ENCODE measurements around the gene ATP2C2.
"Not testable (repeated sequence)": the region's sequence is repeated elsewhere in the genome, so short reads cannot be mapped to it uniquely, and the experiment has no call there.

The ATP2C2 gene

DNA sequence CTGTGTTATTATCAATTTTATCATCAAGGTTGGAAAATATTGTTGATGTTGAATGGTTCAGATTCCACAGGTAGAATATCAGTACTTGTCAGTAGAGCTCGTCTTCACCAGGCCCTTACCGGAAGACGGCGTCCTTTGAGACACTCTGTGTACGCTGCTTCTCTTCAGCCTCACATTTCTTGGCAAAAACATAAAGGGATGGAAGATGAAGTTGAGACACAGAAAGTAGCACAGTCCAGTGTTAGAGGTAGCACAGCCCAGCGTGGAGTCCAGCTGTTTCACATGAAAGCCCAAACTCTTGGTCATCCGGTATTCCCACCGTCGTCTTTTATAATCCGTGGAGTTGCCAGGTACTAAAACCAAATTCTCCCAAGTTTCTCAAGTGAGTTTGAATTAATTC lies 30.4 kb downstream of the ATP2C2 start:
- DNase-seq (ENCODE audit: low spot score) = no peak

DNA sequence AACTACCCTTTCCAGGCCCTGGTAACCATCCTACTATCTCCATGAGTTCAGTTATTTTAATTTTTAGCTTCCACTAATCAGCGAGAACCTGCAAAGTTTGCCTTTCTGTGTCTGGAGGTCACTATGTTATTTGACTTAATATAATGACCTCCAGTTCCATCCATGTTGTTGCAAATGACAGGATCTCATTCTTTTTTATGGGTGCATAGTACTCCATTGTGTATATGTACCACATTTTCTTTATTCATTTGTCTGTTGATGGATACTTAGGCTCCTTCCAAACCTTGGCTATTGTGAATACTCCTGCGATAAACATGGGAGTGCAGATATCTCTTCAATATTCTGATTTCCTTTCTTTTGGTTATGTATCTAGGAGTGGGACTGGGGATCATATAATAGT lies 31.6 kb downstream of the ATP2C2 start:
- DNase-seq (ENCODE audit: low spot score) = not testable (repeated sequence)

DNA sequence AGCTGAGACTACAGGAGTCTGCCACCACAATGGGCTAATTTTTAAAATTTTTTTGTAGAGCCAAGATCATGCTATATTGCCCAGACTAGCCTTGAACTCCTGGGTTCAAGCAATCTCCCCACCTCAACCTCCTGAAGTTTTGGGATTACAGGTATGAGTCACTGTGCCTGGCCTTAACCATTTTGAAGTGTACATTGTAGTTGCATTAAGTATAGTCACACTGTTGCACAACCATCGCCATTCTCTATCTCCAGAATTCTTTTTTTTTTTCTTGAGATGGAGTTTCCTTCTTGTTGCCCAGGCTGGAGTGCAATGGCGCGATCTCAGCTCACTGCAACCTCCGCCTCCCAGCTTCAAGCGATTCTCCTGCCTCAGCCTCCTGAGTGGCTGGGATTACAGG lies 35.1 kb downstream of the ATP2C2 start:
- not testable (repeated sequence) for DNase-seq (ENCODE audit: low spot score)

DNA sequence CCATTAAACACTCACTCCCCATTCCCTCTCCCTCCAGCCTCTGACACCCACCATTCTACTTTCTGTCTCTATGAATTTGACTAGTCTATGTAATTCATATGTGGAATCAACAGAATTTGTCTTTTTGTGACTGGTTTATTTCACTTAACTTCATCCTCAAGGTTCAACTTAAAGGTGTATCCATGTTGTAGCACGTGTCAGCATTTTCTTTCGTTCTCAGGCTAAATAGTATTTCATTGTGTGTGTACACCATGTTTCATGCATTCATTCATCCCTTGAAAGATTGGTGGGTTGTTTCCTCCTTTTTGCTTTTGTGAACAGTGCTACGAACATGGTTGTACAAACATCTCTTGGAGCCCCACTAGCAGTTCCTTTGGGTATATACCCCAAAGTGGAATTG lies 36.0 kb downstream of the ATP2C2 start:
- no peak for DNase-seq (ENCODE audit: low spot score)

DNA sequence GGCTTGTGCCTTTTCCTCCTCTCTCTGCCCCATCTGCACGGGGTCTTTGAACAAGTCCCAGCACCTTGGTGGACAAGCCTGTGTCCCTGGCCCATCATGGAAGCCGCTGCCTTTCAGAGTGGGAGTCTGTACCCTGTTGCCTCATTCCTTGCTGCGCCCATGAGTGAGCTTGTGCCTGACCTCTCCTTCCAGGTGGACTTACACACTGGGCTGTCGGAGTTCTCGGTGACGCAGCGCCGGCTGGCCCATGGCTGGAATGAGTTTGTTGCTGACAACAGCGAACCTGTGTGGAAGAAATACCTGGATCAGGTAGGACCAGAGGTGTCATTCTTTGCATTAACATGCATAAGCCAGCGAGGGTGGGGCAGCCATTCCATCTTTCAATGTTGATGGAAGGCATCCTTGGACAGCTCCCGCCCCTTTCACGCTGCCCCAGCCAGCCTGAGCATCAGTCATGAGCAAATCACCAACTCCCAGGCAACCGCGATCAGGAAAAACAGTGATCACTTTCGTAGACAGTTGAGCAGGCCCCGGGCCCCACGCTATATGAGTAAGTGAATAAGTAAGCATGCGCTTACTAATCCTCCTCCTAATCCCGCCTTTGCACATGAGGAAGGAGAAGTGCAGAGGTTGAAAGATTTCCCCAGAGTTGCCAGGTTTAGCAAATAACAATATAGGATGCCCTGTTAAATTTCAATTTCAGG lies 36.8 kb downstream of the ATP2C2 start:
- no peak for DNase-seq (ENCODE audit: low spot score)

DNA sequence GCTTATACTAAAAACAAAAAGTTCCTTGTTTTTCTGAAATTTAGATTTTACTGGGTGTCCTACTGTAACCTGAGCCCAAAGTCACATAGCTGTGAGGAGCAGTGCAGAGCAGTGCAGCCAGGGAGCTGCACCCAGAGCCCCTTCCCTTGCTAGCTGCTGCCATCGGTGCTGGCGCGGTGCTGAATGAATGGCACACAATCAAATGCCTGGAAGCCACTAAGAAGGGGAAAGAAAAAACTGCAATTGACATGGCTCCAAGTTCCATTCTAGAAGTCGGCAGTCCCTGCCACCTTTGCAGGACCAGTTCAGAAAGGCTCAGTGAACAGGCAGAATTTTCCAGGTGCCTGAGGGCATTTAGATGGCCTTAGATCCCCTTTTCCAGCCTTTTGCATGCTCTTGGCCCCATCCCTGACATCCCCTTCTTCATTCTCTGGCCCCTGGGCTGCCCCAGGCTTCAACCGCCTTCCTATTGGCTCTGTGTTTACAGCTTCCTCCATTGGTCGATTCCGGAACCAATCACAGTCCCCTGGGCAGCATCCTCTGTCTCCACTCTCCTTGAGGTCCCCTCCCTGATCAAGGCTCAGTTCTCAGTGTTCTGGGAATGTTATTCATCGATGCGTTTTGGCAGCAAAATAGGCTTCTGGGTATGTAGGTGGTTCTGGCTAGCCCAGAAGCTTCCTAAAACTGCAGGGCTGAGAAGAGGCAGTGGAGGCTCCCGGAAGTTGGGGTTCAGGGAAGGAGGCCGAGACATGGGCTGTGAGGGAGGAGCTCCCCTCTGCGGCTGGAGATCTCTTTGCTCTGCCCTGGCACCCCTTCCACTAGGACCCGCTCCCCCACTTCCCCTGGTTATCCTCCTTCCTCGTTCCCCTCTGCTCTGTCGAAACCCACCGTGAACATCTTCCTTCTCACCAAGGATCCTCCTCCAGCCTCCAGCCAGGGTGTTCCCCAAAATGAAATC lies 37.9 kb downstream of the ATP2C2 start:
- no peak for DNase-seq (ENCODE audit: low spot score)

DNA sequence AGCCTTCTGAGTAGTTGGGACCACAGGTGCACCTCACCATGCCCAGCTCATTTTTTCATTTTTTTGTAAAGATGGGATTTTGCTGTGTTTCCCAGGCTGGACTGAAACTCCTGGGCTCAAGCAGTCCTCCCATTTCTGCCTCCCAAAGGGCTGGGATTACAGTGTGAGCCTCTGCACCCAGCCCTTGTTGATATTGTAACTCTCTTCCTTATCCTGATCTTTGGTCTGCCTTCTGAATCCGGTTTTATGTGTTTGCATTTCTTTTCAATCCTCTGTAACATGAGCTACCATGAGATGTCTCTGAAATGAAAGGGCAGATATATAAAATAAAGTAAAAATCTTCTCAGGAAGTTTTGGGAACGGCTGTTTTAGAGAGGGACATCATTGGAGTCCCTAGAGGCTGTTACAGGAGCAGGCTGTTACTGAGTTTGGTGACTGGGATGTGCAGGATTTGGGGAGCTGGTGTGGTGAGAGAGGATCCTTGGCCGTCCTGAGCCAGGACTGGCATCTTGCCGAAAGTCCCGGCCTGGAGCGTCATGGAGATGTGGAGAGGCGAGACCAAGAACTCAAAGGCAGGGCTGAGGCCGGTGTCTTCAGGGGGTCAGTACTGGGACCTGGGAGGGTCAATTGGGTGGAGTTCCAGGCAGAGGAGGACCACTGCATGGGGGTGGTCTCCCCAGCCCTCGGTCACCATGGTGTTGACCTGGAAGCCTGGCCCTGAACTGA lies 39.4 kb downstream of the ATP2C2 start:
- DNase-seq (ENCODE audit: low spot score) = no peak

DNA sequence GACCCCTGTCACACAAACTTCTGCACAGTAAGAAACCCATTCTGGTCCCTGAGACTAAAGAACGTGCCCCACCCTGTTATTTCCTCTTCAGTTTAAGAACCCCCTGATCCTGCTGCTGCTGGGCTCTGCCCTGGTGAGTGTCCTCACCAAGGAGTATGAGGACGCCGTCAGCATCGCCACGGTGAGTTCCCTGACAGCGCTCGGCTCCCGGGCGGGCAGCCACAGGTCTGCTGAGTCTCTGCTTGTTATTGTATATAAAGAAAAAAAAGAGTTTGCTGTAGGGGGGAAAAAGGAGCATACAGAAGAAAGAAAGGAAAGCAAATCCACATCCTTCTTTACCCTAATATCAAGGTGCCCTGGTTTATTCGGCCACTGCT lies 40.0 kb downstream of the ATP2C2 start:
- DNase-seq (ENCODE audit: low spot score) = no peak

DNA sequence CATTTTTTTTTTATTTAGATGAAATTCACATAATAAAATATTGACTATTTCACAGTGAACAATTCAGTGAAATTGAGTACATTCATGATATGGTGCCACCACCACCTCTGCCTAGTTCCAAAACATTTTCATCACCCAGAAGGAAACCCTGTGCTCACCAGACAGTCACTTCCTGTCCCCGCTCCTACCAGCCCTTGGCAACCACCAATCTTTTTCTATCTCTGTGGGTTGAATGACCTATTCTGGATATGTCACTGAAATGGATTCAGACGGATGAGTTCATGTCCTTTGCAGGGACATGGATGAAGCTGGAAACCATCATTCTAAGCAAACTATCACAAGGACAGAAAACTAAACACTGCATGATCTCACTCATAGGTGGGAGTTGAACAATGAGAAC lies 40.5 kb downstream of the ATP2C2 start:
- DNase-seq (ENCODE audit: low spot score) = no peak

DNA sequence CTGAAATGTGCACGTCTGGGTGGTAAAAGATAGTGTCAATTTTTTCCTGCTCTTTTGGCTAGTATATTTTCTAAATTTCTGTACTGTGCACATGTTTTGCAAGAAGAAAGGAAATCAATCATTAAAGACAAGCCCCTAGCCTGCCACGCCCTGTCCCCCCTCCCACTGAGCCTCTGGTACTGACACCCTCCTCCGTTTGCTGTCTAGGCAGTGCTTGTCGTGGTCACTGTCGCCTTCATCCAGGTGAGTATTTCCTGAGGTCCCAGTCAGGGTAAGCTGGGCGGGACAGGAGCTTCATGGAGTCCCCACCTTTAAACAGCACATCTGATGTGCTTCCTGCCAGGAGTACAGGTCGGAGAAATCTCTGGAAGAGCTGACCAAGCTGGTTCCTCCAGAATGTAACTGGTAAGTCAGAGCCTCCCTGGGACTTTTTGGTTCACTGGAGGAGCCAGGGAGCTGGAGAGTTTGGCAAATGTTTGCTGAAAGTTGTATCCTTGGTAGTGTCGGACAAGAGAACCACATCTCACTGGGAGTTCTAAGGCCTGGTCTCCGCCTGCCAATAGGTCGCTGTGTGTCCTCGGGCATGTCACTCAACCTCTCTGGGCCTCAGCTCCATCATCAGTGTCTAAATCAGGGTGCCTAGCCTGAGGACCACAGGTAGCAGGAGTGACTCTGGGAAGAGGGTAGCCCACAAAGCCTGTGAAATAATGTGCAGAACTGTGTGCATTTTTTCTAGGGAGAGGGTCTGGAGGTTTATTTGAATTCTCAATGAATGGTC lies 42.2 kb downstream of the ATP2C2 start:
- no peak for DNase-seq (ENCODE audit: low spot score)

DNA sequence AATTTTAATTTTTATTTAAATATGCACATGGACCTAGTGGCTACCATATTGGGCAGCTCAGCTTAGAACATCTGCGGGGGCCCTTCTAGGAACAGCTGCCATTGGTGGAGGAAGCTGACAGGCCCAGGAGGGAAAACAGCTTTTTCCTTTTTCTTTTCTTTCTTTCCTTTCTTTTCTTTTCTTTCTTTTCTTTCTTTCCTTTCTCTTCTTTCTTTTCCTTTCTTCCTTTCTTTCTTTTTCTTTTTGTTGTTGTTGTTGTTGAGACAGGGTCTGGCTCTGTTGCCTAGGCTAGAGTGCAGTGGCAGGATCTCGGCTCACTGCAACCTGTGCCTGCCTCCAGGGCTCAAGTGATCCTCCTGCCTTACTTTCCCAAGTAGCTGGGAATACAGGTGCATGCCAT lies 43.4 kb downstream of the ATP2C2 start:
- DNase-seq (ENCODE audit: low spot score) = no peak

DNA sequence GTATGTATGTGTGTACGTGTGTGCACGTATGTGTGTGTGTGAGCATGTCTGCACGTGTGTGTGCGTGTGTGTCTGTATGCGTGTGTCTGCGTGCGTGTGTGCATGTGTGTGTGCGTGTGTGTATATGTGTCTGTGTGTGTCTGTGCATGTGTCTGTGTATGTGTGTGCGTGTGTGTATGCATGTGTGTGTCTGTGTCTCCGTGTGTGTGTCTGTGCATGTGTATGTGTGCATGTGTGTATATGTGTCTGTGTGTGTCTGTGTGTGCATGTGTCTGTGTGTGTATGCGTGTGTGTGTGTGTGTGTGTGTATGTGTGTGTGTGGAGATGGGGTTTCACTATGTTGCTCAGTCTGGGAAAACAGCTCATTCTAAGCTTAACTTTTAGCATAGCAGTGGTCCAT lies 43.9 kb downstream of the ATP2C2 start:
- DNase-seq (ENCODE audit: low spot score) = no peak

DNA sequence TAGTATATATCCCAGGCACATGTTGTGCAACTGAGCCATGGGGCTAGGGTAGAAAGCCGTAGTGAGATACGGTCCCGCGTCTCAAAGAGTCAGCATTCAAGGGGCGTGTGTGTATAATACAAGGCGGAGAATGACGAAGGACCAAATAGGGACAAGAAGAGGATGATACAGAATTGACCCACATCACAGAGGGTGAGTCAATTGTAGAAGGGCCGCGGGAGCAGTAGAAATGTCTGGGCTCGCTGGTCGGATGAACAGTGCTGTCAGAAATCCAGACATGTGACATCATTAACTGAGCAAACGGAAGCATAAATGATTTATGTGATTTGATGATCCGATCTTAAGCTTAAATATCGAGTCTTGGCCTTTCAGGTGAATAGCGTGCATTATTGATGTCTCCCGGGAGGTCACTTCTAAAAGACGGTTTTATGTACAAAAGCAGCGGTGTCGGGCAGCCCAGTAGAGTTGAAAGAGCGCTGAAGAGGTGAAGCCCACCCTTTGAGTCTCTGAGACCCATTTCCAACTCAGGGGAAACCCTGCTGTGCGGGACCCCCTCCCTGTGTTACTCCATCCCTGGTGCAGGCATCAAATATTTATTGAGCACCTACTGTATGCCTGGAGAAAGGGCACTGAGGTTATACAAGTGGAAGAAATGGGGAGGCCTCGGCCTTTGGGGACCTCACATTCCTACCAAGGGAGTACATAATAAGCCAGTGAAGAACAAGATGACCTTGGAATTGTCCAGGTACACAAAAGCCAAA lies 45.1 kb downstream of the ATP2C2 start:
- DNase-seq (ENCODE audit: low spot score) = no peak

DNA sequence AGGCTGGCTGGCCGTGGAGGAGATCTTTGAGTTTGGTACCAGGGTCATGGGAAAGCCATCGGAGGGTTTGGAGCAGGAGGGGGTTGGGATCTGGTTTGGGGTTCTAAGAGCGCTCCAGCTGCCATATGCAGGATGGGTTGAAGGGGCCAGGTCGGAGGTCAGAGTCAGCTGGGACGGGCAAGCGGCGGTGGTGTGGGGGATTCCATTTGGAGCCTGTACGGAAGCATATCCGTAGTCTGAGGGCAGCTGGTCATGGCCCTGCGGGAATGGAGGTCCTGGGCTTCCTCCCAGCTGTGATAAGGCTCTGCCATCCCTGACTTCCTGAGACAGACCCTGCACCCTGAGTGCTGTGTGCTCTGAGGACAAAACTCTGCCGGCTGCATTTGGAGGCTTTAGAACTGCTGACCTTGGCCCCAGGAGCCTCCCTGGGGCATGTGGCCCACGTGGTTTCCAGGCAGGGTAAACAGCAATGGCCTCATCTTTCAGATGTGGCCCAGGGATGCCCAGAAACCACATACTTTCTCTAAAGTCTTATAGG lies 46.5 kb downstream of the ATP2C2 start:
- no peak for DNase-seq (ENCODE audit: low spot score)

DNA sequence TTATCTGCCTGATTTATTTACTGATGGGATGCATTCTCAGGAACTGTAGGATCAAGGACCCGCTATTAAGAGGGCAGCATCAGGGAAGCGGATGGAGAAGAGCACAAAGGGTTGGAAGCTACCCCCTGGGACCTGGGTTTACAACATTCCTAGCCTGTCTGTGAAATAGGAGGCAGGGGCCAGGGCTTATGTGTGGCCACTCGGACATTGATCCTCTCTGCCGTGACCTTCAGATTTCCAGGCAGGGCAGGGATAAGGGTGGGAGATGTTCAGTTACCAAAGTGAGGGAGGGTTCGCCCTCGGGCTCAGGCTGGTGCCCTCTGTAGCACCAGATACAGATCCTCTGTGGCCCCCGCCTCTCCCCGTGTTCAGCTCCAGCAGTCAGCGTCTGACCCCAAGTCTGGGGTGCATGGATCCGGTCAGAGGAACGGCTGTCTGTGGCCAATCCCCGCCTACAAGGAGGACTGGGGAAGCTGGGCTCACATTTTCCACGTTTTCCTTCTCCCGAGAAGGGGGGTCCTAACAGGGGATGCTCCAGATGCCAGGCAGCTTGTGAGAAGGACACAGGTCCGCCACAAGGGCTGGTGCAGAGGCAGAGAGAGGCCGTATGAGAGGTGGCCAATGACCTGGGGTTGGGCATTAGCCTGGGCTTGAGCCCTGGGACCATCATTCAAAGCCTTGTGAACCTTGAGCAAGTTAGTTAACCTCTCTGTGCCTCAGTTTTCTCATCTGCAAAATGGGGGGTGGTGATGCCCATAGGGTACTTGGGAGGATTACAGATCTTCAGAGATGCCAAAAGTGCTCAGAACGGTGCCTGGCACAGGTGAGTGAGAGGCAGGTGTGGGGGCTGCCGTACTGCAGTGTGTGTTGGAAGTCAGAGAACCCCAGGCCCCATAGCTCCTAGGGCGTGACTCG lies 48.3 kb downstream of the ATP2C2 start:
- no peak for DNase-seq (ENCODE audit: low spot score)

DNA sequence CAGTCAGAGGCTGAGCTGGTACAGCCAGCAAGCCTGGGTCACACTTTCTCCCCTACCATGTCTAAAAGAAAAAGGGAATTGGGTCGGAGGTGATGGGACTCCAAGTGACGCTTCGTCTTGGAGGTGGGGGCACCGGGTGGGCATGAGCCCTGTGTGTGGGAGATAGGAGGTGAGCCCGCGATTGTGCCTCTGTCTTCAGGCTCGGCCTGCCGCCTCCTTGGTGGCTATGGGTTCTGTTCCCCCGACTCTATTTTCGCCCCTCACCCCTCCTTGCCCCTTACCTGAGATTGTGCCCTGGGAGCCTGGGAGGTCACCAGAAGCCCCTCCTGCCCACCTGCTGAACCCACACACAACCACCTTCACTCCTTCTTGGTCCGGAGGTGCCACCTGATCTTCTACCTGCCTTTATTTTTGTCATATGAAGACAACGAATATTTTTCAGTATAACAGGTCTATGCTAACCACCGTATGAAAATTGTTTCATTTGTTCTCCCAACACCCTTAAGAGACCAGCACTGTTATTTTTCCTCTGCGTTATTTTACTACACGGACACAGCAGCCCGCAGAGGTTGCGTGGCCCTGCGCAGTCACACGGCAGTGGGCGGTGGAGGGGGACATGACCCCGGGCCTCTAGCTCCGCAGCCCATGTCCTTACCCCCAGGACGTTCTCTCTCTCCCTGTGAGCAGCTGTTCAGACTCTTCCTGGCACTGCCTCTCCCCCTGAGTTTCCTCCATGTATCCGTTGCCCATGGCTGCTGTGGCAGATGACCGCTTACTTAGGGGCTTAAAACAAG lies 49.9 kb downstream of the ATP2C2 start:
- DNase-seq (ENCODE audit: low spot score) = no peak

DNA sequence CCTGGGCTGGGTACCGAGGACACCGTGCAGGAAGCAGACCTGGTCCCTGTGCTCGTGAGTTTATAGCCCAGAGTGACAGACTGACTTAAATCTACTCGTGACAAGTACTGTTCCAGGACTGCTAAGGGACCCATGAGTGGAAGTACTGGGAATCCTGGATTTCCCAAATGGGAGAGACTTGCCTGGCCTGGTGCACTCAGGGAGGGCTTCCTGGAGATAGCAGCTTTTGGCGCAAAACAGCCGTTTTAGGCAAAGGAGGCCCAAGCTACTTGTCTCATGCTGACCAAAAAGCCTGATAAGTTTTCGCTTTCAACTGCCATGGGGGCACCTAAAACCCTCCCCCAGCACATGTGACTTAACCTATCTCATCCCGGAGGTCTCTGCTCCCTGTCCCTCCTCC lies 51.4 kb downstream of the ATP2C2 start:
- DNase-seq (ENCODE audit: low spot score) = no peak

DNA sequence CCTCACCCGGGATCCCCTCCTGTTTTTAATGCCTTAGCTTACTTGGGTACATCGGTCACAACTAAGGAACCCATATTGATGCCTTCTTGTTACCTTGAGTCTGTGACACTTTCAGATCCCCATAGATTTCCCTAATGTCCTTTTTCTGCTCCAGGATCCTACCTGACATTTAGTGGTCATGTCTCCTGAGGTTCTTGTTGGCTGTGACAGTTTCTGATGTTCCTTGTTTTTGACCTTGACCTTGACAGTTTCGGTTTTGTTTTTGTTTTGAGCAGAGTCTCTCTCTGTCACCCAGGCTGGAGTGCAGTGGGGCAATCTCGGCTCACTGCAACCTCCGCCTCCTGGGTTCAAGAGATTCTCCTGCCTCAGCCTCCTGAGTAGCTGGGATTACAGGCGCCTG lies 52.2 kb downstream of the ATP2C2 start:
- not testable (repeated sequence) for DNase-seq (ENCODE audit: low spot score)

All from AG08396 (cell line).